HepG2 (cell line): ENCODE measurements around the gene RUVBL2. TPM values are rescaled to one million over a fixed set of nuclear protein-coding genes. Genes with fewer than 3 reads are reported as not detected.

ENCODE experiments used
- ATAC-seq: fragments of 200-7000 bp; cut with Tn5 transposase; 3 replicates; pipeline ENCODE4 v1.9.1; 2020; ENCODE audit warnings: mild to moderate bottlenecking, moderate library complexity
- BruUV-seq: library from RNA; stranded (reverse); fragments of 400-500 nt; replicated peaks from 2 replicates; lab custom pipeline; 2021; lab: Mats Ljungman, UMichigan
- CTCF ChIA-PET: fragments of 300-600 bp; formaldehyde crosslinking; extraction: SDS; loops from one replicate; lab custom pipeline; 2021; ENCODE audit warnings: low total read pairs, inconsistent platforms, low intra/inter-chr PET ratio; lab: Yijun Ruan, JAX
- POLR2A ChIA-PET: fragments of 350-600 bp; sonication (Branson Sonifier 250); formaldehyde crosslinking; loops from one replicate; lab custom pipeline; 2020; ENCODE audit warnings: antibody characterized with exemption, inconsistent platforms; lab: Yijun Ruan, JAX
- DNase-seq: peaks from one replicate; pipeline ENCODE4 v3.0.0-alpha.2; 2015; ENCODE audit warnings: low spot score
- FAIRE-seq: peaks from 3 replicates; lab custom pipeline; 2011; peaks lifted over from hg19 to GRCh38; lab: Jason Lieb, UNC
- H2AFZ ChIP-seq: one replicate; pipeline ENCODE4 v1.6.1; 2011; ENCODE audit warnings: low read length, inconsistent platforms
- H3K27ac ChIP-seq: fragments of 300-600 bp; 3 replicates; pipeline ENCODE4 v1.8.0; 2011; ENCODE audit warnings: mixed run types, mild to moderate bottlenecking, mixed read lengths, low read length, inconsistent platforms; ENCODE audit not compliant: insufficient read depth; ENCODE audit errors: extremely low read length
- H3K27me3 ChIP-seq, 2 experiments: fragments of 200-600 bp in 1 of 2; 2 replicates in 1 of 2; 3 replicates in 1 of 2; pipeline versions ENCODE4 v1.6.0 to v1.8.0; 2011; ENCODE audit warnings: low read length in 2 of 2, mild to moderate bottlenecking in 2 of 2, moderate library complexity in 2 of 2, inconsistent platforms in 1 of 2; ENCODE audit not compliant: insufficient read depth in 2 of 2, control insufficient read depth in 1 of 2
- H3K36me3 ChIP-seq, 2 experiments: fragments of 200-600 bp in 1 of 2; replicated peaks in 1 of 2; 2 replicates in 1 of 2; 3 replicates in 1 of 2; pipeline versions ENCODE4 v1.5.1 to v1.8.0; 2011; ENCODE audit warnings: low read length in 2 of 2, inconsistent platforms in 1 of 2; ENCODE audit not compliant: insufficient read depth in 2 of 2, control insufficient read depth in 1 of 2
- H3K4me1 ChIP-seq: 2 replicates; pipeline ENCODE4 v1.5.1; 2012; ENCODE audit warnings: low read length, inconsistent platforms; ENCODE audit not compliant: insufficient read depth
- H3K4me2 ChIP-seq: 2 replicates; pipeline ENCODE4 v1.6.0; 2011; ENCODE audit warnings: low read depth, low read length, inconsistent platforms
- H3K4me3 ChIP-seq, 3 experiments: fragments of 200-600 bp in 1 of 3; sonication (generic), shearing (Covaris generic) in 1 of 3; replicated peaks in 1 of 3; 2 replicates each; pipeline ENCODE4 v1.5.1; 2011 to 2016; ENCODE audit warnings: low read length in 3 of 3, inconsistent platforms in 2 of 3, low read depth in 2 of 3, mild to moderate bottlenecking in 2 of 3, control low read depth in 1 of 3, mixed read lengths in 1 of 3; ENCODE audit not compliant: insufficient read depth in 1 of 3
- H3K79me2 ChIP-seq: one replicate; pipeline ENCODE4 v1.6.1; 2011; ENCODE audit warnings: low read length, inconsistent platforms; ENCODE audit not compliant: insufficient read depth
- H3K9ac ChIP-seq: 2 replicates; pipeline ENCODE4 v1.6.0; 2011; ENCODE audit warnings: mild to moderate bottlenecking, low read depth, low read length, inconsistent platforms; ENCODE audit not compliant: insufficient read depth
- H3K9me3 ChIP-seq: 2 replicates; pipeline ENCODE4 v1.5.1; 2012; ENCODE audit warnings: mild to moderate bottlenecking, low read length
- H4K20me1 ChIP-seq: 2 replicates; pipeline ENCODE4 v1.6.0; 2011; ENCODE audit warnings: inconsistent platforms, mild to moderate bottlenecking, low read length, moderate library complexity; ENCODE audit not compliant: insufficient read depth
- DRAP1 ChIP-seq: IDR thresholded peaks from 2 replicates; pipeline ENCODE4 v1.6.1; 2016; ENCODE audit warnings: missing genetic modification reagents, missing compliant biosample characterization
- ETV5 ChIP-seq: IDR thresholded peaks from 2 replicates; pipeline ENCODE4 v1.6.1; 2018; ENCODE audit warnings: missing biosample characterization, missing genetic modification reagents, inconsistent platforms, borderline replicate concordance
- KLF9 ChIP-seq: IDR thresholded peaks from 2 replicates; pipeline ENCODE4 v1.6.1; 2016; ENCODE audit warnings: low read depth
- POLR2AphosphoS5 ChIP-seq: IDR thresholded peaks from 2 replicates; pipeline ENCODE4 v1.6.1; 2012; ENCODE audit warnings: low read depth, low read length
- PRDM4 ChIP-seq: sonication (generic); formaldehyde crosslinking; IDR thresholded peaks from 2 replicates; pipeline ENCODE4 v1.9.0; 2021; ENCODE audit warnings: missing genetic modification reagents, borderline replicate concordance
- RXRB ChIP-seq: IDR thresholded peaks from 2 replicates; pipeline ENCODE4 v1.6.1; 2016; ENCODE audit warnings: borderline replicate concordance, missing genetic modification reagents, missing compliant biosample characterization
- TAF1 ChIP-seq: sonication (generic); formaldehyde crosslinking; IDR thresholded peaks from 2 replicates; pipeline ENCODE4 v1.4.0; 2020; ENCODE audit warnings: missing genetic modification reagents
- TIGD3 ChIP-seq: sonication (generic); formaldehyde crosslinking; IDR thresholded peaks from 2 replicates; pipeline ENCODE4 v1.5.1; 2020; ENCODE audit warnings: mild to moderate bottlenecking, missing genetic modification reagents, borderline replicate concordance
- ZBTB38 ChIP-seq: sonication (generic); formaldehyde crosslinking; IDR thresholded peaks from 2 replicates; pipeline ENCODE4 v1.5.1; 2020; ENCODE audit warnings: mild to moderate bottlenecking, missing genetic modification reagents
- ZNF256 ChIP-seq: sonication (generic); formaldehyde crosslinking; conservative IDR thresholded peaks from 2 replicates; pipeline ENCODE4 v1.4.0; 2020; ENCODE audit warnings: missing genetic modification reagents
- ZNF350 ChIP-seq: sonication (generic); formaldehyde crosslinking; IDR thresholded peaks from 2 replicates; pipeline ENCODE4 v1.4.0; 2020; ENCODE audit warnings: mild to moderate bottlenecking, low read depth, missing genetic modification reagents, borderline replicate concordance
- ZNF652 ChIP-seq: IDR thresholded peaks from 2 replicates; pipeline ENCODE4 v1.6.1; 2016; ENCODE audit warnings: low read depth, borderline replicate concordance
- ZNF674 ChIP-seq: sonication (generic); formaldehyde crosslinking; IDR thresholded peaks from 2 replicates; pipeline ENCODE4 v1.5.0; 2020; ENCODE audit warnings: low read depth, mild to moderate bottlenecking, missing genetic modification reagents
- WGBS: methylation state at CpG from one replicate; pipeline ENCODE4 v1.1.6; 2017; ENCODE audit warnings: low lambda C conversion rate; 5-methylcytosine and 5-hydroxymethylcytosine counted together
- in situ Hi-C: cut with HindIII; loops from 2 replicates; pipeline ENCODE4 v1.10.0; 2017; ENCODE audit warnings: low pct_unique_long_range_greater_than_20kb; ENCODE audit not compliant: extremely low pct_ligation_motif_present
- intact Hi-C: fragments of 100-400 bp; cut with micrococcal nuclease; formaldehyde crosslinking; loops from one replicate; pipeline ENCODE4 v1.10.0; 2022; ENCODE audit not compliant: unreplicated experiment
- polyA plus RNA-seq, 8 experiments: library from polyadenylated mRNA; depleted of rRNA in 3 of 8; stranded (reverse) in 7 of 8; unstranded in 1 of 8; fragments of >200 nt; fragmentation: Illumina TruSeq in 4 of 8; extraction: Trizol in 4 of 8; gene quantifications; 2 replicates each; pipeline versions ENCODE4 v1.2.1 to v1.2.3, GENCODE V29; 2011 to 2016; ENCODE audit warnings: low read depth in 4 of 8, missing spikeins in 1 of 8, mixed read lengths in 1 of 8; ENCODE audit not compliant: insufficient read depth in 1 of 8
- total RNA-seq, 5 experiments: library from RNA; depleted of rRNA; stranded (reverse); fragments of >200 nt; fragmentation: Illumina TruSeq; extraction: Trizol; gene quantifications; 2 replicates each; pipeline ENCODE4 v1.2.3, GENCODE V29; 2016; ENCODE audit warnings: low read depth in 1 of 5

The RUVBL2 gene
- total and polyA plus RNA-seq, 2 of the 13 experiments (the other 11 are each of a cell fraction or from before 2014, with no cell fraction given), result 120 to 122 TPM

- no peak for TF ChIP-seq PRDM4 (CRISPR knock-in tag)
- TF ChIP-seq RXRB (CRISPR knock-in tag), result 0 out of 2 replicates have a peak, but pooled peaks have one; percentile 33
- no peak for TF ChIP-seq ZNF652 (CRISPR knock-in tag)
- peak; percentile 90 for TF ChIP-seq DRAP1 (CRISPR knock-in tag)
- peak; percentile 48; the same call in 1 of the 2 replicates for TF ChIP-seq POLR2AphosphoS5
- no peak for TF ChIP-seq TIGD3 (CRISPR knock-in tag)
- TF ChIP-seq KLF9 (CRISPR knock-in tag), result no peak
- TF ChIP-seq ZNF256 (CRISPR knock-in tag), result no peak
Measured at GRCh38 chr19:48947258-48947542, 46.5 kb upstream of the RUVBL2 start (continued).

- ChIA-PET POLR2A (interaction anchor here (1.3 to 7.8 kb wide), 3 partner anchors 16 to 50 kb away, joined by 3 to 153 read pairs (median 4); partner anchors contain the start of genes DHDH, FTL and NUCB1), CTCF (no interaction called here)
- in situ Hi-C loops (no loop called here), intact Hi-C loops (no loop called here)
- FAIRE-seq, result peak; percentile 8
- no peak for ATAC-seq
- no peak for DNase-seq
- peaks cover 90% of the 10 kb centered on the region for H3K4me1 ChIP-seq
- H3K27ac ChIP-seq, result no peak overlapping the region
- no peaks in the 10 kb centered on the region for H3K27me3 ChIP-seq
- H2AFZ ChIP-seq, result peak overlapping the region; percentile 77
- H3K9ac ChIP-seq, result no peak overlapping the region
- H3K4me3 ChIP-seq, result no peak overlapping the region
- no peaks in the 10 kb centered on the region for H4K20me1 ChIP-seq
- TF ChIP-seq ZNF674 (CRISPR knock-in tag), result no peak
- peak; percentile 19; the same call in 1 of the 2 replicates for TF ChIP-seq ETV5 (CRISPR knock-in tag)
- 0 out of 2 replicates have a peak, but pooled peaks have one; percentile 26 for TF ChIP-seq ZBTB38 (CRISPR knock-in tag)
- no peak for TF ChIP-seq ZNF350 (CRISPR knock-in tag)
- 0 out of 2 replicates have a peak, but pooled peaks have one; percentile 20 for TF ChIP-seq TAF1 (CRISPR knock-in tag)
- no peaks in the 10 kb centered on the region for H3K36me3 ChIP-seq
- BruUV-seq, result no TSS peak
- WGBS, result 70% methylated on average over 3 of the region's 3 CpGs
- H3K4me2 ChIP-seq, result no peak overlapping the region; the same call in 1 of the 2 replicates
- no peaks in the 10 kb centered on the region for H3K9me3 ChIP-seq
- H3K79me2 ChIP-seq, result peaks cover 4% of the 10 kb centered on the region
Measured at GRCh38 chr19:48950159-48950558, 43.5 kb upstream of the RUVBL2 start.
